Measurements from ENCODE around the gene CMTM8.
A peak's percentile ranks its signal among the peaks of the same experiment; 100 is the strongest.

The CMTM8 gene

DNA sequence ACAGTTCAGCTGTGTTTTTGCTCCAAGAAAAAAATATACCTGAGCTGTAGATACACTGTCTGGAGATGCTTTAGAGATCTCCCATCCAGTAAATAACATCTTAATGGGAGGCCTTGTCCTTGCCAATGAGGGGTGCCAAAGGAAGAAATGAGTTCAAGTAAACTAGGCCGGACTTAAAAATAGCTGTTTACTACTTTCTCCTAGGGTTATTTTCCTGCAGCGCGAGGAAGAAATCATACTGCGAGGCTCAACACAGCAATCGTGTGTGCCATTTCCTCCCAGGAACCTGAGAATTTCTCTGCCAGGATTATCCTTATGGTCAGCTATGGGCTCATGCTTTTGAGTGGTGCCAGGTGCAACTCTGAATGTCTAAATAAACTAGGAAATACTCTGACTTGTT is 71.9 kb downstream of the CMTM8 start:
- DNase-seq: peak in 1 of 2 experiments; percentile 52

DNA sequence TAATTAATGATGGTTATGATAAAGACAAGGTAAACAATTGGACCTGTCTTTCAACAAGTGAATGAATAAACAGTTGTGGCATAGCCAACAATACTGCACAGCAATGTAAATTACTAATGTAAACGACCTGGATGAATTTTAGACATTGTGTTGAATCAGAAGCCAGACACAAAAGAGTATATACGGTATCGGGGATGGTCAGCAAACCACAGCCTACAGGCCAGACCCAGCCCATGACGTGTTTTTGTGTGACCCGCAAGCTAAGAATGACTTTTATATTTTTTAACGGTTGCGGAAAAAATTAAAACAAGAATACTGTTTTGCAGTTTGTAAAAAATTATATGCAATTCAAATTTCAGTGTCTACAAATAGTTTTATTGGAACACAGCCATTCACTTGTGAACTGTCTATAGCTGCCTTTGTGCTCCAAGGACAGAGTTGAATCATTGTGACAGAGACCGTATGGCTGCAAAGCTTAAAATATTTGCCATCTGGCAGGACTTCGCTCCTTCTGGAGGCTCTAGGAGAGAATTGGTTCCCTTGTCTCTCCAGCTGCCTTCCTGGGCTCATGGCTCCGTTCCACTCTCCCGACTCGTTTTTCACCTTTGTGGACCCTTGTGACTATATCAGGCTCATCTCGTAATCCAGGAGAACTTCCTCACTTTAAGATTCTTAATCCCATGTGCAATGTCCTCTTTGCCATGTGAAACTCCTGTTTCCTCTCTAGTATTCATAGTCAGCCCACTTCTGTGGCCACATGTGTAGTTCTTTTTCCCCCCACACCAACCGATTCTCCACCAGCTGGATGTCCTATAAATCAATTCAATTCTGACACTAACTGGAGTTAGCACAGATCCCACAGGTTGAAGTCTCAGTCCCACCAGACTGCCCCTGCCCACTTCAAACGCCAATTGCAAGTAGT is 72.7 kb downstream of the CMTM8 start:
- DNase-seq: peak; percentile 58

DNA sequence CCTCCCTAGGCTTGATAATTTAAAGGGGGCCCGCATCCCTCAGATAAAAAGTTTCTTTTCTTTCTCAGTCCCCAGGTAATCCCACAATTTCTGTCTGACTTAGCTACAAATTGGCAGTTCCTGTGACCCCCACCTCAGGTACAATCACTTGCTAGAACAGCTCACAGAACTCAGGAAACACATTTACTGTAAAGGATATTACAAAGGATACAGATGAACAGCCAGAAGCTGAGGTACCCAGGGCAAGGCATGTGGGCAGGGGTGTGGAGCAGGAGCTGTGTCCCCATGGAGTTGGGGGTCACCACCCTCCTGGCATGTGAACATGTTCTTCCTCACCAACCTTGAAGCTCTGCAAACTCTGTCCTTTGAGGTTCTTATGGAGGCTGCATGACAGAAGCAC is 73.8 kb downstream of the CMTM8 start:
- no peak for DNase-seq

DNA sequence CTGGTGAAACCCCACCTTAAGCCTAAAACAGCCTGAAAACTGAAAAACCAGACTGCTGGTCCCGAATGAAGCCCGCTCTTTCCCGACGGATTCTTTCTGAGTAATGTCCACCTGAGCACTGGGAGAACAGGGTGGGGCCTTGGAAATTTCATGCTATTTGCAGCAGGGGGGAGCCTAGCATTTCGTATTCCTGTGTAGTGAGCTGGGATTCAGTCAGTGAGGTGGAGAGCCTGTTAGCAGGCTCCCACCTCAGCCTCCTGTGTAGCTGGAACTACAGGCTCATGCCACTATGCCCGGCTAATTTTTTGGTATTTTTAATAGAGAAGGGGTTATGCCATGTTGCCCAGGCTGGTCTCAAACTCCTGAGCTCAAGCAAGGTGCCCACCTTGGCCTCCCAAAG is 74.7 kb downstream of the CMTM8 start:
- no peak for DNase-seq

DNA sequence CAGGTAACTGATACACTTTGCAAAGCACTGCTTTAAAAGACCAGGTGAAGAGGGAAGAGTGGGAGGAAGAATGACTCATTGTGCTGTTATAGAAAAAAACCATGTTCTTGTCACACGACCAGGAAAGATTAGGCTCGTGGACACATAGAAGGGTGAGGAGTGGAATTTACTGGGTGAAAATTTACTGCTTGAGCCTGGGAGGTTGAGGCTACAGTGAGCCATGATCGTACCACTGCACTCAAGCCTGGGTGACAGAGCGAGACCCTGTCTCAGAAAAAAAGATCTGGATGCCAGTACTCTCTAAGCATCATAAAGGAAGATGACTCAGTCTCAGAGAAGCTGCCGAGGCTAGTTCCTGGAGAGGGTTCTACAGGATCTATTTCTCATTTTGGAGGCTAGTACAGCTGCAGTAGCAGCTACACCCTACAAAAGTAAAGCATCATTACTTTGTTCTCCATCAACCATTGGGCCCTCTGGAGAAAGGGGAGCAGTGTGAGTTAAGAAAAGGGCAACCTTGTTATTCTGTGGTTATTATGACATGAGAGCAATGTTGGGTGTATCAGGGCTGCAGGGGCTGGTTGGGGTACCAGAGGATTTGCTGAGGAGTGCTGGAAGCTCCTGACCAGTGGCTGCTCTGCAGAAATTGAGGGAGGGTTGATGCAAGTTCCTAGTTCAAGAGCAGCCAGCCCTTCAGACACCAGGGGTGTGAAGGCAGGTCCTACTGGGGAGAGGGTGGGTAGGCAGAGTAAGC is 75.4 kb downstream of the CMTM8 start:
- no peak for DNase-seq

DNA sequence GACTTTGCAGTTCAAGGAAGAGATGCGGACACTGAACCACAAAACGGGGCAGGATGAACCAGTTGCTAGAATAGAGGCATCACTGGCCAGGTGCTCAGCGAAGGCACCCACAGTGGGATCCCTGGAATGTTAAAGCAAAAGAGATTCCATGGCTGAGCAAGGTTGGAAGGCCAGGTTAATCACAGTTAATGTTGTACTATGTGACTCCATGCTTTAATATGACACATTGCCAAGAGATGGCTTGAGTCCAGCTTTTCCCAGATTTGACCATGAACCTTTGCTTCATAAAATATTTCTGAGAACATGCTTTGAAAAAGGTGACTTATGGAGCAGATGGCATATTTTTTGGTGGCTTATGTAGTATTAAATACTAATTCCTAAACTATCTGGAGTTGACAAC is 77.0 kb downstream of the CMTM8 start:
- DNase-seq: no peak

DNA sequence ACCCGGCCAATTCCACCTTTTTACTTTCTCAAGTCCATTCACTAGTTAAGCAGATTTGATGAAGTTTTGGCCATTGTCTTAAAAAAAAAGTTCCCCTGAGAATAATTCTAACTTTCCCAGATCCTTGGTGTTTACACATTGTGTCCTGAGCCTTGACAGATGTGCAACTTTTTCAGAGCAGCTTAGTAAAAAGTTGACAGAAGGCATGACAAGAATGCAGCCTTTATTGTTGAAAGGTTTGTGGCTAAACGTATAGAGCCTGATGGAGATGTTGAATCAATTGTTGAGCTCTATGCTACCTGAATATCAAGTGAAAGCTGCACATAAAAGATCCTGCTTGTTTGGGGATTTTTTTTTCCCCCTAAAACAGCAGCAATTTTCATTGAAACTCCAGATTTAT is 77.8 kb downstream of the CMTM8 start:
- DNase-seq: no peak

DNA sequence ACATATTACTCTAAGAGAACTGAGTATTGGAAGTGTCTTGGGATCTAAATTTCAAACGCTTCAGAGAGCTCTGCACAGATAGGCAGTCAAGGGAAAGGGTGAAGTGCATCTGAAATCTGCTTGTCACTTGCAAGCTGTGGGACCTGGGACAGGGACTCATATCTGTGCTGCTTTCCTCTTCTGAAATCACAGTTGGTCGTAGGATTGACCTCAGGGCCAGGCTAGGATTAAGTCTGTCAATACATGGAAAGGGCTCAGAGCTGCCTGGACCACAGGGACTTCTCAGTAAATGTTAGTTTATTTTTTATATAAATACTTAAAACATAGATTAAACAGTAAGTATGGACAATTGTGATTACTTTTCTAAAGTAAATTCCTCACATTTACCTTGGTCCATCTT is 78.5 kb downstream of the CMTM8 start:
- DNase-seq: no peak

DNA sequence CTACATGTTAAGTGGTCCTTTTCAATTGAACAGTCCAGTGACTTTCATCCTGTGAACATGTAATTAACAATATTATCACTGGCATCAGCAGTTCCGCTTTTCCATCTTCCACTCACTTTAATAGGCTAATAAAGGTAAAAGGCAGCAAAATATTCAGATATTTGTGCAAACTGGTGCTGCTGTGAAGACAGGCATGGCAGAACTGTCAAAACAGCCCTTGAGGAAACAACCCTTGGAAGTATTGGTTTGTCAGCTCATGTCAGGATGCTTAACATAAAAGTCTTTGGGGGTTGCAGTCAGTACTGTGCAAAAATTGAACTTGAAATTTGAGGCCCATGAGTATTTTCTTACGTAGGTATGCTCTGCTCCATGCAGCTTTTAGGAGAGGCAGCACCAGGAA is 81.1 kb downstream of the CMTM8 start:
- no peak for DNase-seq

DNA sequence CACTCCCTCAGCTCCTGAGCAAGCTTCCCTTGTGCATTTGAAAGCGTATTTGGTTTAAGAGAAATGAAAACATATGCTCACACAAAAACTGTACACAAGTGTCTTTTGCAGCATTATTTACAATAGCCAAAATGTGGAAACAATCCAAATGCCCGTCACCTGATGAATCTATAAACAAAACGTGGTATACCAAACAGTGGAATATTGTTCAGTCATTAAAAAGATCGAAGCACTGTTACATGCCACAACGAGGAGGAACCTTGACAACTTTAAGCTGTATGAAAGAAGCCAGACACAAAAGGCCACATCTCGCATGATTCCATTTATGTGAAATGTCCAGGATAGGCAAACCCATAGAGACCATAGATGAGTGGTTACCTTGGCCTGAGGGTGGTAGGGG is 81.6 kb downstream of the CMTM8 start:
- no peak for DNase-seq

DNA sequence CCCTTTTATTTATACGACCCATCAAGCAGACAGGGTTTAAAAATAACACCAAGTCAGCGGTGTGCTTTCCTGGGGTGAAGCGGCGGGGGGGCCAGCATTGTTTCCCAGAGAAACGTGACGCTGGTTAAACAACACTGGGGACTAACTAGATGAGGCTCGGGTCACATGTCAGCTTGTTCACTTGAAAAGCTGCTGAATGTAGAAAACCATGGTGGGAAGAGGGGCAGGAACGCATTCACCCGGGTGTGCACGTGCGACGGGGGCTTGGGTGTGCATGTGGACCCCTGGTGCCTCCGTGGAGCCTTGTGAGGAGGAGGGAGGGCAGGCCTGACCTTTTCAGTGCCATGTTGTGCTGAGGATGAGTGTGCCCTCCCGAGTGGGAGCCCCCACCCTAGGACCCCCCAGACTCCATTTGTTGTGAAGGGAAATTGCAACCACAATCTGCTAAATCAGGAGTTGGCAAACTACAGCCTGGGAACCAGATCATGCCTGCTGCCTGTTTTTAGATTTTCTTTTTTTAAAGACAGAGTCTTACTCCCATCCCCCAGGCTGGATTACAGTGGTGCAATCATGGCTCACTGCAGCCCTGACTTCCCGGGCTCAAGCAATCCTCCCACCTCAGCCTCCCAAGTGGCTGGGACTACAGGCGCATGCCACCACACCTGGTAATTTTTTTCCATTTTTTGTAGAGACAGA is 82.8 kb downstream of the CMTM8 start:
- DNase-seq: no peak

DNA sequence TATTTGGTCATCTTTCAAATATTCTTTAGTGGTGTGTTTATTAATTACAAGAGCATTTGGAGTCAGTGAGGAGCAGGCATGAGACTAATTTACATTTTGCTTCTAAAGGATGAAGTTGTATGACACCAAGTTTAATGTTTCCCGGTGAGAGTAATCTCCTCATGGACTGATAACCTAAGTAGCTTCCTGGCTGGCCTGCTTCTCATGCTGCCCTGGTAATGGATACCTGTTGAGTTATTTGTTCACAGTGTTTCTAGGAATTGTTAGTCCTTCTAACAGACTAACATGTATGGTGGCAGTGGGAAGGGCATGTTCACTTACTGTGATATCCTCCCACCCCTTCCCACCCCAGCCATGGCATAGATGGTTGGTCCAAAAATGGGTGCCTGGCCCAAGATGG is 83.8 kb downstream of the CMTM8 start:
- DNase-seq: no peak

DNA sequence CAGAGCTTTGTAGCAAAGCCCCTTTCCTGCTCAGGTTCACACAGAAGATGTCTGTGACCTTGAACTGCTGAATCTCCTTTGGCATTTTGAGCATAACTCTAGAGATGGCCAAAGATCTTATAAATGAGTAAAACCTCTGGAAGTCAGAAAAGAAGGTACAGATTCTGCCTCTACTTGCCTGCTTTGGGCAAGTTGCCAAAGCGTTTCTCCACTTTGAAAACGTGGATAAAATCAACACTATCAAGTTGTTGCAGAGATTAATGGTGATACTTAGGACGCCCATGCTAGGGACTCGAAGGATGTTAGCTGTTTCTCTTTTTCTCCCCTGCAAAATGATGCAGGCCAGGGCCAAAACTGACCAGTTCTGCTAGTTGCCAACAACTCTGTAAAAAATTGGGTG is 85.1 kb downstream of the CMTM8 start:
- DNase-seq: no peak

DNA sequence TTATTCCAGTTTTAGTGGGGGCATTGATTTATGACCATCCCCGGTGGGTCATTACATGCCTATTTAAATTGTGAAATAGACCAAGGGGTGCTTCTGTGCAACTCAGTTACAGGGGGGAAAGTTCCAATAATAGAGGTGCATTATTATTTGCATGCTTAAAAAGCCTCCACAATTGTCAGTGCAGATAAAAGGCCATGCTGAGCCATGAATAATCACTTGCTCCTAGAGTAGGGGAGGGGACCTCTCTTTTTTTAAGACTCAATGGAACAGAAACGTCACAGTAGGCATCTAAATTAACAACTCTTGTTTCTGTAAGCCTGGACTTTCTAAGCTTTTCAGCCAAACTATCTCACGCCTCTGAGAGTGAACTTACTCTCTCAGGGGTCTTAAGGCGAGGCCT is 86.7 kb downstream of the CMTM8 start:
- no peak for DNase-seq

DNA sequence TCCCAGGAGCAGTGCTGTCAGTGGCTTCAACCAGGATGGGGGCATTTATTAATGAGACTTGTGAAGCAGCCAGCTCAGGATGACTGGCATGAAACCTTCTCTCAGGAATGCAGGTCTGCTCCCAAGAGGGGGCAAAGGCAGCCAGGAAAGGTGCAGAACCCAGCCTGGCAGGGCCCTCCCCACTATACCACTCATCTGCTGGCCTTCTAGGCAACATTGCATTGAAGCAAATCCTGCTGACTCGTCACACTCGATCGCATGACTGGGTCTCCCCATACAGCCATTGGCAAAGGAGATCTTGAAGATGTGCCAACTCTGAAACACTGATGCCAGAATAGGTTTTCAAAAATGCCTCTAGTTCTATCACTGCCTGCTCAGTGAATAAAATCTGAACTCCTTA is 87.4 kb downstream of the CMTM8 start:
- no peak for DNase-seq

DNA sequence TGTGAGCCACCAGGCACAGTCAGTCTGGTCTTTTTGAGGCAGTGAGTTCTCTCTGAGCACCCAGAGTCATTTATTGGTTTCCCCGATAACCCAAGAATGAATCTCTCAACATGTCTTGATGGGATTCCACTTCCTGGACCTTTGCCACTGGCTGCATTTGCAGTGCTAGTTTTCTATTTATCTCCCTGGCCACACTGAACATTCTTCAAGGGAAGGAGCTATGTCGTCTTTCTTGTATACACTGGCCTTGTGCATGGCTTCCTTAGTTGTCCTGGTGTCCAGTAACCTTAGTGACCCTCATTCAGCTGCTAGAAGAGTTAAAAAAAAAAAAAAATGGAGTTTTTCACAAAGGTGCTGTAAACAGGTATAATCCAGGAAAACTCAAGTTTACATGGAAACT is 88.3 kb downstream of the CMTM8 start:
- no peak for DNase-seq

DNA sequence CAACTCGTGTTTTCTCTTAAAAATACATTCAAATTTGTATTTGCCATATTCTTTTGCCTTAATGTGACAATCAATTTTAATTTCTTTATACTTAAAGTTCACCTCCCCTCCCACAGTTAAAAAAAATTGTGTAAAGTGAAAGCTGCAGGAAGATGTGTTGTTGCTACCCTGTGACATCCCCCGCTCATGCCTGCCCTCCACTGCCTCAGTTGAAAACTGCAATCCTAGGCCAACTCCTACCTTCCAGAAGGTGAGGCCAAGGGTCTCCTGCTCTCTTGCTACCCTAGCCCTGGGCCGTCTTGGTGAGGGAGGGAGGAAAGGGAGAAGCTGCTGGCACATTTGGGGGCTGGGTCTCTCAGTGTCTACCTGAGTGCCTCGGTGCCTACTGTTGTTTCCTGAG is 96.2 kb downstream of the CMTM8 start:
- DNase-seq: peak in 1 of 2 experiments; percentile 24

DNA sequence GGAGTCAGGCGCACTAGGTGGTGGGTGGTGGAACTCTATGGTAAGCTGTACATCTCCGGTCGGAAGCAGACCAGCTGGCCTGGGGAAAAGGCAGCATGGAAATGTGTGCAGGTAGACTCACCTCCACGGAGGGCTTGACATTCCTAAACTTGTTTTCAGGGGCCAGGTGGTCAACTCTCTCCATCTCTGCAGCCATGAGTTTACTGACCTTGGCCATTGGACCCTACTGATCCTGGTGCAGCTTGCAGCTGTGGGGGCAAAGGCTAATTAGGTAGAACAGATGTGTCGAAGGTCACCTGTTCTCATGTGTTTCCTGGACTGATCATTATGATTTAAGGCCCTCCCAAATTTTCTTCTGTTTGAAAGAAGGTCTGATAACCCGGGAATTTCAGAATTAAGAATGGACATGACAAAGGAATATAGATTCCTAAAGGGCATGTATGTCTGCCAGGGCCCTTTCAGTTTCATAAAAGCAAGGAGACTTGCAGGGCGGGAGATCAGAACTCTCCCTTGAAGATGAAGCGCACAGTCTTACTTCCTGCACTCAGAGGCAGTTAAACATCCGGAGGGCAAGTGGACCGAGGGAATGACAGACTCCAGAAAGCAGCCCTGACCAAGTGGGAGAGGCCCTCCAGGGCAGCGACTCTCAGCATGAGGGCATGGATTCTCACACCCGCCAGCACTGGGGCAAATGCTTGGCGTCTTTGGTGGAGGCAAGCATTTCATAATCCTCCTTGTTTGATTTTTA is 97.1 kb downstream of the CMTM8 start:
- DNase-seq: no peak

DNA sequence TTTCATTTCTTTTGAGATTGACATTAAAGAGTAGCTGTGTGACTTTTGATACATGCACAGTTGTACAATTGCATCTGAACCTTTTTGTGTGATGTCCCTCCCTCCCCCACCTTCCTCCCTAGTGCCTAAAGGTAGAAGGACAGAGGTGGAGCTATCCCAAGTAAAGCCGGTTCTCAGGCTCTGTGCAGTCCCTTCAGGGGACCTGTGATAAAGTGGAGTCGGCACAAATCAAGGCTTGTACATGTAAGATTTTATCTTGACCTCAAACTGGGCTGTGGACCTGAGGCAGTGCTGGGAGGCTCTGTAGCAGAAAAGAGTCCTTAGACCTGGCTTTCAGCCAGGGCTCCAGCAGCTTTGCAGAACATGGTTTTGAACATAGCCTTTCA is 97.6 kb downstream of the CMTM8 start:
- no peak for DNase-seq

DNA sequence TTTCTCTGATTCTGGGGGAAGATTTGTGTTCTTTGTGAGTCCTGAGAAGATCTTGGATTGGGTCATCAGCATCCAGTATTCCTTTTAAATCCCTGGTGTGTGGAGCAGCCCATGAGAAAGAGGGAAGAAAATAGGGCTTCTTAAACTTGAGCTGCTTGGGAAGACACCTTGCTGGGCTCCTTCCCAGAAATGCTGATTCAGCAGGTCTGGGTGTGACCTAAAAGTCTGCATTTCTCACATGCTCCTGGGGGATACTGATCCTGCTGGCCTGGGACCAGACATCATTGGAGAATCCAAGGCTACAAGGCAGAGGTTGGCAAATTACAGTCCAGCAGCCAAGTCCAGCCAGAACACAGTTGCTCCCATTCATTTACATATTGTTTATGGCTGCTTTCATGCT is 99.0 kb downstream of the CMTM8 start:
- DNase-seq: peak in 1 of 2 experiments; percentile 17

DNA sequence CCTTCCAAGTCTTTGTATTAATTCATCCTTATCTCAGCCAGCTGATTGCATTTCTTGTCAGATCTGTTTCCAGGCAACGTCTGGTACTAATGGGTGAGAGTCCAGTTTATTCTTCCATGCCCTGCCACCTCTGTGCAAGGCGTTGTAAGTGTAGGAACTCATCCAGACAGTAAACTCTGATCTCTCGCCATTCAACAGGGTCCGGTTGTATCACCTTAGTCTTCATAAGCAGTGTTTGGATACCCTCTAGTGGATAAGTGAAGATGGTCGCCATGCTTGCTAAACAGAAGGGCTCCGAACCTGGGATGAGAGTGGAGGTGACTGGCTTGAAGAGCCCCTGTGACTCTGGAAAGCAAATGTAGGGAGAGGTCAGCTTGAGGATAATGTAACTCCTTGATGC is 101.6 kb downstream of the CMTM8 start:
- DNase-seq: peak; percentile 92 to 94

DNA sequence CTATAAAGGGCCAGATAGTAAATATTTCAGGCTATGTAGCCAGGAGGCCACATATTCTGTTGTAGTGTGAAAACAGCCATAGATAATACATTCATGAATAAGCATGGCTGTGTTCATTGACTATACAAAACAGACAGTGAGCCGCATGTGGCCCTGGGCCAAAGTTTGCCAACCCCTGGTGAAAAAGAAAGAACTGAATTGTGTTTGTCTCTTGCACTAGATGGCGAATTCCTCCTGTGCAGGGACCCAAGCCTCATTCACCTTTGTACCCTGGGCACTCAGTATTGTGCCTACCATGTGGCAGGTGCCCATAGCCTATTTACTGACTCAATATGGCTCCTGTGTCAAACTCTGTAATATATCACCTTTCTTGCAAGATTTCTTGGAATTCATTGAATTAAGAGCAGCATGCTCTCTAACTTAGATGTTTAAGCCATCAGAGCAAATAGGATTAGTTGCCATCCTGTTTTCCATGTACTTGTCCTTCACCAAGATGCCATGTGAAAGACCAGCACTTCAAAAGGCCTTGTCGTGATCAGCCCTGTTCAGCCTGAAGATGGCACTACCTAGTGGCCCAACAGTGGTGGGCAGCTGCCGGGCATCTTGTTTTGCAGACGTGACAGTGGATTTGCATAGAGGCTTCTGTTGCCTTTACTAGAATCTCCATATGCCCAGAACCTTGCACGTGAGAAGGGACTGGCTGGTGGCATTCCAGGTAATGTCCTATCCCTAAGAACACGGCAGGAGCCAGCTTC is 102.3 kb downstream of the CMTM8 start:
- DNase-seq: peak; percentile 87 to 89

Data from NCI-H526 (cell line).